NCI-H748 (cell line): ENCODE data around the gene MAP1S.

Source experiments
- DNase-seq: peaks from one replicate; lab custom pipeline; 2025; ENCODE audit not compliant: unreplicated experiment; lab: John Stamatoyannopoulos, UW

Gene MAP1S

GRCh38 chr19:17727843-17728242, 8.6 kb downstream of the MAP1S start:
- no peak for DNase-seq

- DNase-seq: no peak
Measured at GRCh38 chr19:17733127-17733526, 13.8 kb downstream of the MAP1S start.

- DNase-seq: no peak
Measured at GRCh38 chr19:17734146-17734545, 14.9 kb downstream of the MAP1S start.

GRCh38 chr19:17735410-17735809, 16.1 kb downstream of the MAP1S start:
- no peak for DNase-seq

- no peak for DNase-seq
Measured at GRCh38 chr19:17737690-17738153, 18.4 kb downstream of the MAP1S start.

DNA sequence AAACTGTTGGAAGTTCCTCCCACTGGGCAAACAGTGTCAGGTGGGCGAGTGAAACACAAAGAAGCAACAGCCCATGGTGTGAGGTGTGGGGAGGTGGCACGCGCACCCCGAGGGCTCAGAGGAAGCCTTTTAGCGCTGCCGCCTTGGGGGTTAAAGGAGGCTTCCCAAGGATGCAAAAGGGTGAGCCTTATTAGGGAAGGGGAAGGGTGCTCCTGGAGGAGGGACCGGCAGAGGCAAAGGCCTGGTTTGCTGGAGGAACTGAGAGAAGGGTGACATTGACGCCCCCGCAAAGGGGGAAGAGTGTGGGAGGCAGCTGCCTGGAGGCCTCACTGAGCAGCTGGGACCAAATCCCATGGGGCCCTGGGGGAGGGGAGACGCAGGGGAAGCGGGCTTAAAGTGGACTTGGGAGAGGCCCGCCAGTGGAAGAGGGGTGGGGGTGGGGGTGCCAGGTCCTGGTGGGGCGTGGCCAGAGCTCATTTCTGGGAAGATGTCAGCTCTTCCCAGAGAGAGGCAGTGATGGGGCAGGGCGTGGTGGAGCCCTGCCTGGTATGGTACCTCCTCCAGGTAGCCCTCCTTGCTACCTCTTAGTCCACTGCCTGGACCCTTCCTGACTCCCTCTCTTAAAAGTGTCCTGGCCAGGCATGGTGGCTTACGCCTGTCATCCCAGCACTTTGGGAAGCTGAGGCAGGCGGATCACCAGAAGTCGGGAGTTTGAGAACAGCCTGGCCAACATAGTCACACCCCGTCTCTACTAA, 20.0 kb downstream of the MAP1S start:
- DNase-seq: no peak

- no peak for DNase-seq
Measured at GRCh38 chr19:17741456-17741855, 22.2 kb downstream of the MAP1S start.

GRCh38 chr19:17743874-17744580, 24.7 kb downstream of the MAP1S start:
- no peak for DNase-seq

DNA sequence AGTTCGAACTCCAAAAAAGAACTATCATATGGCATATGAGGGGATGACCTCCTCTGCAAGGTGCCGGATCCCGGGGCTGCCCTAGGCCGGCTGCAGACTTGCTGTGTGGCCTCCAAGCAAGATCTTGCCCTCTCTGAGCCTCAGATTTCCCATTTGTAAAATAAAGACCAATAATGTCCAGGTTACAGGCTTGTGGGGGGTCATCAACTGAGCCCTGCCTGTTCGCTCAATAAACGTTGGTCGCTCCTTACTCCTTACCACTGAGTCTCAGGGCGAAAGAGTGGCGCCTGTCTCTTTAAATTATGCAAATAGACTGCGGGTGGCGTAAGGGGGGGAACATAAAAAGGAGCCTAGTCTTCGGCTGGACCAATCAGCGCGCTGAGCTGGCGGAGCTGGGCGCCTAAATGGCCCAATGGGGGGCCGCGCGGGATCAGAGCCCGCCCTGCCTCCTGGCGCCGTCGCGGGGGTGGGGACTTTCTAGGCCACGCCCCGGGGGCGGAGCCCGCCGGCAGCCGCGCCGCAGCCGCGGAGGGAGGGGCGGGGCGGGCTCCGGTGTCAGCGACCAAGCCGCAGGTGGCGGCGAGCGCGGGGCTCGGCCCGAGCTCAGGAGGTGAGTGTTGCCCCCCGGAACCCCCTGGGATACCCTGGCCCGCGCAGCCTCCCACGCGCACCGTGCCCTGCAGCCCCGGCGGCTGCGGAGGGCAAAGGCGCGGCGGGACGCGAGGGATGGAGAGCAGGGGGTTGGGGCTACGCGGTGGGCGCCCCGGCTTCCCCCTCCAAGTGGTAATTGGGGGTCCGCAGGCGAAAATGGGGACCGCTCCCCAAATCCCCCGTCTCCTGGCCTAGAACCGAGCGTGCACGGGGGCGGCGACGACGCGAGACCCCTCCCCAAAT, 28.2 kb downstream of the MAP1S start:
- peak; percentile 91 for DNase-seq

DNA sequence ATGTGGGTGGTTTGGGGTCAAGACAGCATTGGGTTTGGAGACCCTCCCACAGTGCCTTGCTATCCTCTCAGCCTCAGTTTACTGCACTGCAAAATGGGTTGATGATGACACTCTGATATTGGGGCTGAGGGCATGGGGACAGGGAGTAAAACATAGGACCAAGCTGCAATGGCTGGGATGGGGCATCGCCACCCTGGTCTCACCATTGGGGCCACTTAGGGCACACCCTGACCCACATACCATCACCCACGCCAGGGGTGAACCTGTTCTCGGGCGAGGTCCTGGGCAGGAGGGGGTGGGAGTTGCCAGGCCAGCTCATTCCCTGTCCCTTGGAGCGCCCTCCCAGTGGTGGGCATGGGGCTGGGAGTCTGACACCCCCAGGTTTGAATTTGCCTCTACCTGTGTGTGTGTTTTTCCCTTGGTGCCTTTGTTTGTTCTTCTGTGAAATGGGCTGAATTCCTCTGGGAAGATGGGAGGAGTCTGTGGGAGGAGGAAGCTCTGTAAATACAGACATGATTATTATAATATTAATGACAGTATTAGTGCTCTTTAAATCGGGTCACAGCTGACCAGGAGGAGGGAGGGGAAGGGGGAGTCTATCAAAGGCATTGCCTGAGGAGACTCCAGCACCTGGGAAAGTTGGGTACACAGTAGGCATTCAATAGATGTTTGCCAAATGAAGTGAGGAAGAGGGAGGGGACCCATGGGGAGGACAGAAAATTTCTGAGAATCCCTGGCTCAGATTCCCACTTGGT, 29.8 kb downstream of the MAP1S start:
- DNase-seq: no peak

- no peak for DNase-seq
Measured at GRCh38 chr19:17749912-17750317, 30.6 kb downstream of the MAP1S start.

GRCh38 chr19:17751103-17751911, 32.0 kb downstream of the MAP1S start, which contains the start of gene FCHO1:
FCHO1 (plus strand) TSS chr19:17751477; CDS start chr19:17755165, 3,688 bp downstream.
- no peak for DNase-seq

GRCh38 chr19:17751912-17752273, 32.6 kb downstream of the MAP1S start:
- DNase-seq: no peak

DNA sequence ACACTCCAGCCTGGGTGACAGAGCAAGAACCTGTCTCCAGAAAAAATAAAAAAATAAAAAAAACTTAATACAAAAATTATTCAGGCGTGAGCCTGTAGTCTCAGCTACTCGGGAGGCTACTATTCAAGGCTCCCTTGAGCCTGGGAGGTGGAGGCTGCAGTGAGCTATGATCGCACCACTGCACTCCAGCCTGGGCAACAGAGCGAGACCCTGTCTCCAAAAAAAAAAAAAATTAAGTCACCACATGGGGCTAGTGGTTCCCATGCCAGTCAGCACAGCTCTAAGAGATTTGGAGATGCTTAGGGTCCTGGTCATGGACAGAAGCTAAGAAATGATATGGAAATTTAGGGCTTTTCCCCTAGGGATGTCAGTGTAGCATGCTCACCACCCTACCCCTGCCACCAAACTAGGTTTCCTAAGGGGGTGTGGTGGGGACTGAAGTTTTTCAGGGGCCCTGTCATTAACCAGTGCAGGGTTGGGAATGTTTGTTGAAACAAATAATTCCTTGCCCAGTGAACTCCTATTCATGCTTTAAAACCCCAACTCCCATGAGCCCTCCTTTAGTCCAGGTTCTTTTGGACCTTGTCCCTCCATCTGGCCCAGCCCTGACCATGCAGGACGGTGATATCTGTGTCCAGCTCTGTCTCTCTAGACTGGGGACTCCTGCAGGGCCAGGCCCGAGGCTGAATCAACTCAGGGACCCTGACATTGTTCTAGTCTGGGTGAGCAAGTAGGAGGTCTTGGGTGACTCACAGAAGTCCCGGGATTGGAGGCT, 33.8 kb downstream of the MAP1S start:
- no peak for DNase-seq

GRCh38 chr19:17753976-17754375, 34.7 kb downstream of the MAP1S start:
- DNase-seq: no peak

DNA sequence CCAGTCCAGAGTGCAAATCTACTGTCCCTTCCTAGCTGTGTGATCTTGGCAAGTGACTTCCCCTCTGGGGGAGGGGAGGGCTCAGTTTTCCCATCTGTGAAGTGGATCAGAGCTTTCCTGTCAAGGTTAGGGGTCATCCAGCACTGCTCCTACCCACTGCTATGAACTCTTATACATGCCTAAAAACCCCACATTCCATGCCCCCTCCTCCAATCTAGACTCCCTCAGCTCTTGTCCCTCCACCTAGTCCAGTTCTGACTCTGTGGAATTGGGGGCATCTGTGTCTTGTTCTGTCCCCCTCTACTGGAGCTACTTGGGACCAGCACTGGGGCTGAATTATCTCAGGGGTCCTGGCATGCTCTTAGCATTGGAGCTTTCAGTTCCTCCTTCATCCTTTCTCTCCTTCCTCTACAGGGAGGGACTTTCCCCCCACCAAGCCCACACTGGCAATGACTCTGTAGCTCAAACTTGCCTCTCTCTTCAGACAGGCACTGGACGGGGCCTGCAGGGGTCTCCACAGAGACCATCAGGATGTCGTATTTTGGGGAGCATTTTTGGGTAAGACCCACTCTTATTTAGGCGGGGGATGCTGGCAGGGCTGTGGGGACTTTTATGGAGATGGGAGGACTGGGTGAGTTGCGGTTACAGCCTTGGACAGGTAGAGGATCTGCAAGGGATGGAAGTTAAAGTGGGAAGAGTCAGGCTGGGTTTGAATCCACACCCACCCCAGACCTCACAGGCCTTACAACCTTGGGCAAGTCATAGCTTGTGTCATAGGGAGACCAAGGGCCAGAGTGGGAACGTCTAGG, 35.6 kb downstream of the MAP1S start:
- DNase-seq: no peak

DNA sequence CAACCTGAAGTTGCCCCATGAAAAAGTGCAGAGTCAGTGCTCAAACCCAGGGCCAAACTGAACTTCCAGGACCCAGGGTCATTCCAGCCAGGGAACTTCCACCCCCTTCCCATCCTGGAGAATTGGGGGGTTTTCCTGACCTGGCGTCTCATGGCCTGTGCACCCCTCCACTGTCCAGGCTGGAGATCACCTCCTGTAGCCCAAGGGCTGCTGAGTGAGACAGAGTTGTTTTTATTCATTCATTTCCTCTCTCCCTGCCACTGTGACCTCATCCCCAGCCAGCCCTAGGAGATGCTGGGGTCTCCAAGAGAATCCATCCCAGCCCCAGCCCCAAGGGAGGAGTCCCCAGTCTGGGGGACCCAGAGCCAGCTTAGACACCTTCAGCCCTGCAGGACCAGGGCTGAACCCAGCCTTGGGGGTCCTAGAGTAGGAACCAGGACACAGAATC, 36.2 kb downstream of the MAP1S start:
- DNase-seq: no peak

DNA sequence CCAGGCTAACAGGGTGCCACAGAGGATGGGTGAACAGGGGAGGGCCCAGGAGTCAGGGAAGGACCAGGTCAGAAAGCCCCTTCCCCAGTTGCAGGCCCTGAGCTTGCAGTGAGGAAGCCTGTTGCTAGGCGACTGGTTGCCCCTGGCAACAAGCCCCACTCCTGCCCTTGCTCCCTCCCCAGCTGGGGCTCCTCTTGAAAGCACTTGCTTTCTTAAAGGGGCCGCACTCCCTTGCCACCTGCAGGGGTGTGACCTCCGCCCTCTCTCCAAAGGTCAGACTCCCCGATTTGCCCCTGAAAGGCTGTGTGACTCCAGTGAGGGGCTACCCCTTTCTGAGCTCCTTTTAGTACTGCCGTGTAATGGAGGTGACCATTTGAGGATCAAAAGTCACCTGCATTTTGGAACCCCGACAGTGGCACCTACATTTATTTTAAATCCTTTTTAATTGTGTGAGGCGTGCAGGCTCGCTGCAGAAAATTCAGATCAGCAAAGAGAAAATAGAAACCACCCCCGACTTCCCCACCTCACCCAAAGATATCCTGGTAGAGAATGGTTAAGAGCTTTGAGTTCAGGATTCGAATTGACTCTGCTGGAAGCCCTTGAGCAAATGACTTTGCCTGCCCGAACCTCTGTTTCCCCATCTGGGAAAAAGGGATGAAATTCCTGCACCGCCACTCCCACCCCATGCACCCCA, 36.8 kb downstream of the MAP1S start:
- peak; percentile 67 for DNase-seq
